K562 (cell line): ENCODE results near the gene UNC119. TPM values are rescaled to one million over a fixed set of nuclear protein-coding genes. Genes with fewer than 3 reads are reported as not detected.
A peak's percentile ranks its signal among the peaks of the same experiment; 100 is the strongest.

ENCODE experiments used
- DIDO1 ChIP-seq: fragments of 450-650 bp; IDR thresholded peaks from 2 replicates; pipeline ENCODE4 v1.6.1; 2016; ENCODE audit warnings: low read depth, missing biosample characterization, missing genetic modification characterization
- ELF1 ChIP-seq: fragments of 200-800 bp; sonication (Bioruptor generic); IDR thresholded peaks from 2 replicates; pipeline ENCODE4 v1.6.1; 2016; ENCODE audit warnings: missing genetic modification characterization, missing compliant biosample characterization
- ELF2 ChIP-seq: fragments of 250-450 bp; sonication (Bioruptor Pico); IDR thresholded peaks from 2 replicates; pipeline ENCODE4 v1.5.0; 2021; ENCODE audit warnings: mild to moderate bottlenecking
- EZH2 ChIP-seq: IDR thresholded peaks from 2 replicates; pipeline ENCODE4 v1.6.1; 2012; ENCODE audit warnings: low read depth, mild to moderate bottlenecking, inconsistent platforms, low read length, borderline replicate concordance
- FOS ChIP-seq: IDR thresholded peaks from 3 replicates; pipeline ENCODE4 v1.6.1; 2011; ENCODE audit not compliant: insufficient read length; ENCODE audit errors: extremely low read depth
- HBP1 ChIP-seq: fragments of 450-650 bp; formaldehyde crosslinking; IDR thresholded peaks from 2 replicates; pipeline ENCODE4 v1.4.0; 2022; ENCODE audit warnings: missing genetic modification characterization
- MTA1 ChIP-seq: fragments of 450-650 bp; IDR thresholded peaks from 2 replicates; pipeline ENCODE4 v1.6.1; 2017; ENCODE audit warnings: borderline replicate concordance
- NFIC ChIP-seq: fragments of 450-650 bp; IDR thresholded peaks from 2 replicates; pipeline ENCODE4 v1.6.1; 2017; ENCODE audit warnings: mild to moderate bottlenecking, inconsistent platforms
- NUFIP1 ChIP-seq: fragments of 450-650 bp; IDR thresholded peaks from 2 replicates; pipeline ENCODE4 v1.6.1; 2018; ENCODE audit not compliant: partially characterized antibody
- PKNOX1 ChIP-seq: fragments of 450-650 bp; IDR thresholded peaks from 2 replicates; pipeline ENCODE4 v1.6.1; 2016
- POLR2A ChIP-seq: fragments of 450-650 bp; conservative IDR thresholded peaks from 2 replicates; pipeline ENCODE4 v1.6.1; 2016
- PTRF ChIP-seq: fragments of 450-650 bp; IDR thresholded peaks from 2 replicates; pipeline ENCODE4 v1.6.1; 2016; ENCODE audit warnings: mild to moderate bottlenecking, missing genetic modification characterization, missing compliant biosample characterization
- RB1 ChIP-seq: fragments of 450-650 bp; IDR thresholded peaks from 2 replicates; pipeline ENCODE4 v1.6.1; 2017; ENCODE audit warnings: low read depth, mild to moderate bottlenecking
- SIN3B ChIP-seq: fragments of 450-650 bp; IDR thresholded peaks from 2 replicates; pipeline ENCODE4 v1.6.1; 2017; ENCODE audit warnings: low read depth, mild to moderate bottlenecking, moderate library complexity
- SMAD4 ChIP-seq: fragments of 250-450 bp; sonication (Bioruptor Pico); conservative IDR thresholded peaks from 2 replicates; pipeline ENCODE4 v1.8.0; 2021; ENCODE audit warnings: inconsistent platforms, mild to moderate bottlenecking, moderate library complexity
- TAF7 ChIP-seq: fragments of 450-650 bp; IDR thresholded peaks from 2 replicates; pipeline ENCODE4 v1.6.1; 2016; ENCODE audit warnings: missing genetic modification characterization, missing compliant biosample characterization
- ZEB2 ChIP-seq: fragments of 450-650 bp; IDR thresholded peaks from 2 replicates; pipeline ENCODE4 v1.6.1; 2016
- ZNF197 ChIP-seq: fragments of 200-800 bp; sonication (Bioruptor generic); IDR thresholded peaks from 2 replicates; pipeline ENCODE4 v1.6.1; 2016; ENCODE audit warnings: low read depth, missing genetic modification characterization, missing compliant biosample characterization
- ZNF707 ChIP-seq: fragments of 250-450 bp; sonication (Bioruptor Pico); conservative IDR thresholded peaks from 2 replicates; pipeline ENCODE4 v1.8.0; 2022; ENCODE audit warnings: inconsistent platforms, mild to moderate bottlenecking, moderate library complexity
- ZZZ3 ChIP-seq: fragments of 450-650 bp; IDR thresholded peaks from 2 replicates; pipeline ENCODE4 v1.6.1; 2016; ENCODE audit warnings: antibody characterized with exemption, mild to moderate bottlenecking, moderate library complexity
- polyA plus RNA-seq, 8 experiments: library from polyadenylated mRNA; depleted of rRNA in 4 of 8; stranded (reverse) in 5 of 8; unstranded in 3 of 8; fragments of >200 nt; fragmentation: Nextera tagmentation in 2 of 8; fragmentation: Illumina TruSeq in 1 of 8; extraction: Ambion mirVana in 2 of 8; extraction: Trizol in 1 of 8; gene quantifications; 2 replicates each; pipeline versions ENCODE4 v1.2.1 to v1.2.3, GENCODE V29; 2011 to 2014; ENCODE audit warnings: inconsistent platforms in 1 of 8, missing spikeins in 1 of 8
- total RNA-seq, 7 experiments: library from RNA; depleted of rRNA in 6 of 7; stranded (reverse); fragments of >200 nt in 6 of 7; fragmentation: Illumina TruSeq in 2 of 7; extraction: Trizol in 2 of 7; gene quantifications; 2 replicates each; pipeline versions ENCODE4 v1.2.1 to v1.2.3, GENCODE V29; 2011 to 2021; ENCODE audit warnings: low replicate concordance in 1 of 7
- TF ChIP-seq, protein P1 (sequence below): fragments of 450-650 bp; conservative IDR thresholded peaks from 2 replicates; pipeline ENCODE4 v1.6.1; 2016; ENCODE audit warnings: missing genetic modification characterization, low read depth, mild to moderate bottlenecking, missing compliant biosample characterization, moderate library complexity

The UNC119 gene
- total and polyA plus RNA-seq, 9 of the 15 experiments (the other 6 are each of a cell fraction or from before 2014, with no cell fraction given) = 0.37 to 47.7 (median 16.3) TPM

GRCh38 chr17:28577466-28577824 is 25.0 kb upstream of the UNC119 start (continued):
- no peak for TF ChIP-seq FOS
- TF ChIP-seq SIN3B = no peak
- TF ChIP-seq MTA1 = no peak
- TF ChIP-seq, protein P1, sequence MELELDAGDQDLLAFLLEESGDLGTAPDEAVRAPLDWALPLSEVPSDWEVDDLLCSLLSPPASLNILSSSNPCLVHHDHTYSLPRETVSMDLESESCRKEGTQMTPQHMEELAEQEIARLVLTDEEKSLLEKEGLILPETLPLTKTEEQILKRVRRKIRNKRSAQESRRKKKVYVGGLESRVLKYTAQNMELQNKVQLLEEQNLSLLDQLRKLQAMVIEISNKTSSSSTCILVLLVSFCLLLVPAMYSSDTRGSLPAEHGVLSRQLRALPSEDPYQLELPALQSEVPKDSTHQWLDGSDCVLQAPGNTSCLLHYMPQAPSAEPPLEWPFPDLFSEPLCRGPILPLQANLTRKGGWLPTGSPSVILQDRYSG (tag) = 0 out of 2 replicates have a peak, but pooled peaks have one; percentile 3
- TF ChIP-seq ZNF707 (CRISPR knock-in tag) = no peak
- TF ChIP-seq HBP1 (CRISPR knock-in tag) = no peak
- no peak for TF ChIP-seq PKNOX1
- TF ChIP-seq ZEB2 = no peak
- TF ChIP-seq ZNF197 (CRISPR knock-in tag) = no peak
- TF ChIP-seq TAF7 (tag) = no peak
- TF ChIP-seq POLR2A = no peak
- 0 out of 2 replicates have a peak, but pooled peaks have one; percentile 9 for TF ChIP-seq PTRF
- peak; percentile 23; the same call in 1 of the 2 replicates for TF ChIP-seq ELF1 (tag)
- no peak for TF ChIP-seq EZH2
- no peak for TF ChIP-seq DIDO1 (tag)
- 0 out of 2 replicates have a peak, but pooled peaks have one; percentile 8 for TF ChIP-seq RB1
- TF ChIP-seq ELF2 = no peak
- no peak for TF ChIP-seq ZZZ3
- no peak for TF ChIP-seq NUFIP1
- TF ChIP-seq SMAD4 (CRISPR knock-in tag) = 0 out of 2 replicates have a peak, but pooled peaks have one; percentile 18
- TF ChIP-seq NFIC = peak; percentile 99
